HG03039 (cell line): Measurements from ENCODE around the gene CACNB2.

ENCODE experiments used
- ATAC-seq: cut with Tn5 transposase; IDR thresholded peaks from one replicate; pipeline ENCODE4 v1.9.1; 2021; ENCODE audit warnings: mild to moderate bottlenecking, moderate library complexity; ENCODE audit not compliant: unreplicated experiment

CACNB2 gene

DNA sequence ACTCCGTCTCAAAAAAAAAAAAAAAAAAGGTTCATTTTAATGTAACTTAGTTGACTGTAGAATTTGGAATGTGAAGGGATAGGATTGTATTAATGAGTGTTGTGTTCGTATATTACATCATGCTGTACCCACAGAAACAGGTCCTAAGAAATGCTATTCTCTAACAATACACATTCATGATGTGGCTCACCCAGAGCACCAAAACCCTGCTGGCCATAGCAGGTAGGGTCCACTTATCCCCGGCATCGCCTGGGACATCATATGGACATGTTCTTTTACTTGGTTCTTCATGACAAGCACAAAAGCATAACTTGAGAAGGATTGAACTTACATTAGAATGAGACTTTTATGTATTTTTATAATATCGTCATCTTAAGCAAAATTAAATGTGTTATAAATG lies 241.5 kb downstream of the CACNB2 start:
- ATAC-seq = no peak

DNA sequence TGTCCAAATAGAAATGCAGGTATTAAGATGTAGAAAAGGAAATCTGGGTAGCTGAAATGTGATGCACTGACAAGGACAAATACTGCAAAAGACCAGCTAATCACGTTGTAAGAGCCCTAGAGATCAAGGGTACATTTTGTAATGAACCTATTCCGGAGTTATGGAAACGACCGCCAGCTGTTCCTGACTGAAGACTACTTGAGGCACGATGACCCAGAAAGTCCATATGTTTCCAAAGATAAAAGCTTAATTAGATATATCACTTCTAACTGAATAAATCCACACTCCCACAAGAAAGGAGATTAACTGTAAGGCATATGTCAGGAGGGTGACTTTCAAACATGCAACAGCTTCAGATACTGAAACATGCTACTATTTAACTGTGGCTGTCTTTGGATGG lies 257.7 kb downstream of the CACNB2 start:
- no peak for ATAC-seq

DNA sequence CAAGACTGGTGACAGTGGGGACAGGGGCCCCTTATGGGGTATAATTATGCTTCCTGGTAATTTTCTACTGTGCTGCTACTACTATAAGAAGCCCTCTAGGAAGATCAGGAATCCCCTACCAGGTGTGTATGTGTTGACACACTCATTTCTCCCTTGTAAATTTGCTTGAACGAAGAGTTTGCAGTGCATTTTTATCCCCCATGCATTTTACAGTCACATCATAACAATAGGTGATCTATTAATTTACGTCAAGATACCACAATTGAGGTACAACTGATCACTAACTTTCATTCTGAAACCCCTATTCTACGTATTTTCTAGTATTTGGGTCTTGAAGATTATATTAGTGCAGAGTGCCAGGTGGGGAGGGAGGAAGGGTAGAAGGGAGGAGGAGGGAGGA lies 258.9 kb downstream of the CACNB2 start:
- no peak for ATAC-seq

DNA sequence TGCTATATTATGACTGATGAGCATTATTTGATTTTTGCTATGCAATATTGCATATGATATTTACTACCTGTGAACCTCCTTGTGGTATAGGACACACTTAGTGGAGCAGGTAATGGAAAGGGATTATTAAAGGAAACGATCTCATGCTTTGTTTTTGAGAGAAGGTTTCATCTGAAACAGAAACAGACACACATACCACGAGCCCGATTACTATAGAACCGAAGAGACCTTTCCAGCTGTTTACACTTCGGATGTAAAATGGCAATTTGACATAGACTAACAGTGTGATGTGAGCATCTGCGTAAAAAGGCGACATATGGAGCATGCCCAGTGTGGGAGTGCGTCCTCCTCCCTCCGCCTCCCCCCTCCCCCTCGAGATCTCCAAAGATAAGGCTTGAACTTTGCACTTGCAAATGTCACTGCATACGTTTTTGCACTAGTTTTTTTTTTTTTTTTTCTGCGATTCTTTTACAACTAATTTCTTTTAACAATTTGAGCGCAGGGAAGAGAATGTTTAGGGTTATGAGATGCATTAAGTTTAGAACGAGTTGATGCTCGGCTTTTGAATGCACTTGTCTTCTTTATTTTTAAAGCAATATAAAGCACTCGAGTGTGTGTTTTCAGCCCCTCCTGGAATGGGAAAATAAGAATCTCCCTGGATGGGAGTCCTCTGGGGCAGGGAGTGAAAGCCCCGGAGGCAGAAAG lies 260.1 kb downstream of the CACNB2 start:
- no peak for ATAC-seq

DNA sequence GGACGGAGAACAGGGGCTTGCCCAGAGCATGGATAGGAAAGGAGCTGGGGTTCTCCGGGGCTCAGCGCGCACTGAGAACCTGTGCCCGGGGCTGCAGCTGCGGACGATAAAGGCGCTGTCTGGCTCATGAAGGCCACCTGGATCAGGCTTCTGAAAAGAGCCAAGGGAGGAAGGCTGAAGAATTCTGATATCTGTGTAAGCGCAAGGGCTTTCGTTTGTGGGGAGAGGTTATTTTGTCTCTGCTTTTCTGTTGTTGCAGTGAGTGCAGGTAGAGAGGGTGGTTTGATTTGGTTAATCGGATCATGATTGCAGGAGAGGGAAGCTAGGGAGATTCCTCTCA lies 260.7 kb downstream of the CACNB2 start:
- ATAC-seq = no peak

DNA sequence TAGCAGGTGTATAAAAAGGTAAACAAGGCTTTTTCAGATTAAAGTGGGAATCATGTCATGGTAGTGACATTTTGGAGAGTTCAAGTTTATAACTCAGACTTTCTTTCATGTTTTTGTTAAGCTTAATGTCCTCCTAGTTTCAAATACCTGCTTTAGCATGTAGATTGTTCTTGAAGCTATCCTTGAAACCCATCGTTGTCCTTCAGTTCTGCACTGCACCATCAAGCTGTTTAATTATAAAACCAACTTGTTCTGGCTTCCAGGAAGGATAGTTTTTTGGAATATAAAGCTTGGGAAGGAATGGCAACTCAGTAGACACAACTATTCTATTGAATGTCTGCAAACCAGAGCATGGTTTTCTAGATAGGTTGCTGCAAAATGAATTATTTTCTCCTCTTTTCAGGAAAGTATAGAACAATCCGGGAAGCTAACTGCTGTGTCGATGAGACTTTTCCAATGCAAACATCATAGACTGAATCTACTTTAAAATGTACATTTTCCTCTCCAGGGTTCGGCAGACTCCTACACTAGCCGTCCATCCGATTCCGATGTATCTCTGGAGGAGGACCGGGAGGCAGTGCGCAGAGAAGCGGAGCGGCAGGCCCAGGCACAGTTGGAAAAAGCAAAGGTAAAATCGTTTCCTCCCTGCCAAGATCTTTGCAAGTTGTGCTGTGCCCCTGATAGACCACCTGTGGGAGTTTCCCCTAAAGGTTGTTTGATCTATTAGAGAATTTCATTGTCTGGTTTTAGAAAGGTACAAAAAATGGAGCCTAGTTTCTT lies 261.4 kb downstream of the CACNB2 start:
- ATAC-seq = no peak

DNA sequence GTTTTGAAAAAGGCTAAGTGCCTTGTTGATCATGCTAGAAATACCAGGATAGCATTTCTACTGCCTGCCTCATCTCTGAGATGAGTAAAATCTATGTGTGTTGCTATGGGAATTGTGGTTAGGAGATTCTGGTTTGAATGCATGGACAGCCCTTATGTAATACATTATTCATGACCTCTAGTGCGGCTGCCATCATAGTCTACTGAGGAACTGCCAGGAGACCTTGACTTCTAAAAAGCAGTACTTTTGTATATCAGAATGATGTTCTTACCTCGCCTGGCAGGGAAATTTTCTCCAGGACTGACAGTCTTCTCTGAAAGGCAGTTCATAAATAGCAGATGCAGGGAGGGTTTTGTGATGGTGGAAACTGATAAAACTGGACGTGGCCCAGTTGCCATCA lies 262.6 kb downstream of the CACNB2 start:
- no peak for ATAC-seq

DNA sequence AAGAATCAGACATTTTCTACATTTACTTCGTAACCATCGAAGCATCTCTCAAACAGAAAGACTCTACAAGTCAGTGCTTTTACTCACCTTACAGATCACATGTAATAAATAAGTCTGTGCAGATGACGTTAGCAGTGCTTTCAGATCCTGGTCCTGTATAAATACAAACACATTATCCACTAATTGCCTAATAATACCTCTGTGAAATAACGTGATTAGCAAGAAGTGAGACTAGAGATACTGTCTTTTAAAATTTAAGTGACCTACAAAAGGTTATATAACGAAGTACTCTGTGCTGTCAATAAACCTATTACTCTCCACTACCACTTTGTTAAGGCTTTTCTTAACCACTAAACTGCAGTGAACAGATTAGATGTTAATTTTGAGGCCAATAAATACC lies 264.3 kb downstream of the CACNB2 start:
- no peak for ATAC-seq

DNA sequence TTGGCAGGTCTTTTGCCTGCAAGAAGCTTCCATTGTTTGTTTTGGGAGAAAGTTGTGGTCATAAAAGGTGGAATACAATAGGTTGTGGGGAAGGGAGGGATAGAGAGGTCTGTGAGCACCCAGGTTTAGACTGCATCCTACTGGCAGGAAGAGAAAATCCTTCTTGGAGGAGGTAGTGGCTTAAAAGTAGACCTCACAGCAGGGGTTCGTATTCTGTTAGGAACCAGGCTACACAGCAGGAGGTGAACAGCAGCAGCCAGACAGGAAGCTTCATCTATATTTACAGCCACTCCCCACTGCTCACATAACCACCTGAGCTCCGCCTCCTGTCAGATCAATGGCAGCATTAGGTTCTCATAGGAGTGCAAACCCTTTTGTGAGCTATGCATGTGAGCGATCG lies 265.9 kb downstream of the CACNB2 start:
- ATAC-seq = no peak

DNA sequence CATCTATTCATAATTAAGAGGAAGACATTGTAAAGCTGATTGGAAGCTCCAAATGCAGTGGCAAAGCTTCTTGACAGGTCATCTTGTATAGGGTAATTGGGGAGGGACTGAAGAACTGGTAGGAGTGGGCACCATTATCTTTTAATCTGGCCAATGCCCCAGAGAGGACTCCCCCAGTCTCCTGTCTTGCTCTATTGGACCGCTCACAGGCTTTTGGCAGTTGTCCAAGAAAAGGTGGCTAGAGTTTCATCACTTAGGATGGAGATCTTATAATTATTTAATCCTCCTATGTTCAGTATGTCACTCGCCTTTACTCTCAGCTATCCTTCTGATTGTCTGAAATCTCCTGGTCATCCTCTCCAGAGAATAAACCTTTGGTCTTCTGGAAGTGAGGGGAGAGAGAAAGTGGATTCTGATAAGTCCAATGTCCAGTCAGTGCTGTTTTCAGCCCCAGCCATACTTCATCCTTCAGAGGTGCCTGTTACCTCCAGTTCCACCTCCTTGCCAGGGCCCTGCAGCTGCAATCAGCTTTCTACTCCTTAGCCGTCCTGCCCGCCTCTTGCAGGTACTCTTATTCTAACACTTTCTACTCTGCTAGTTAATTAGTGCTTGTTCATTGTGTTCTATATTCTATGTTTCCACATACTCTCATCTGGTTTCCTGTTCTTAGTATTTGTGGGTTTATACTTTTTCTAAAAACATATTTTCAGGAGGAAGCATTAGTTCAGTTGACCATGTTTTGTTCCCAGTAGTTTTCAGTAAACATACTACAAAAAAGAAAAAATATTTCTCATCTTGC lies 269.6 kb downstream of the CACNB2 start:
- ATAC-seq = no peak

DNA sequence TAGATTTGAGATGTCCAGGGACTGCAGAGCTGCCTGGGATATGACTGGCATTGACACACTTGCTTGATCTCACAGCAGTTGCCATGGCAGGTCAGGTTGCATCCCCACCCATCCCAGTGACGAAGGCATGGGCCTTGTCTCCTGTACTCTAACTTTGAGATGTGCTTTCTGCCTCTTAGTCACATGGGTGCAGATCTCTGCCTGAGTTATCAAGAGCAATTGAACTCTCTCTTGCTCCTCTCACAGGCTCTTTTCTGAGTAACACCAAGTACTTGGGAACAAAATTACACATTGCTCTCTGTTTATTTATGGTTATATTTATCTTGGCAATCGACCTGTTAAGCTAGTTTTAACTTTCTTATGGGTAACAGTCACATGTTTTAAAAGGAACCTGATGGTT lies 273.8 kb downstream of the CACNB2 start:
- no peak for ATAC-seq

DNA sequence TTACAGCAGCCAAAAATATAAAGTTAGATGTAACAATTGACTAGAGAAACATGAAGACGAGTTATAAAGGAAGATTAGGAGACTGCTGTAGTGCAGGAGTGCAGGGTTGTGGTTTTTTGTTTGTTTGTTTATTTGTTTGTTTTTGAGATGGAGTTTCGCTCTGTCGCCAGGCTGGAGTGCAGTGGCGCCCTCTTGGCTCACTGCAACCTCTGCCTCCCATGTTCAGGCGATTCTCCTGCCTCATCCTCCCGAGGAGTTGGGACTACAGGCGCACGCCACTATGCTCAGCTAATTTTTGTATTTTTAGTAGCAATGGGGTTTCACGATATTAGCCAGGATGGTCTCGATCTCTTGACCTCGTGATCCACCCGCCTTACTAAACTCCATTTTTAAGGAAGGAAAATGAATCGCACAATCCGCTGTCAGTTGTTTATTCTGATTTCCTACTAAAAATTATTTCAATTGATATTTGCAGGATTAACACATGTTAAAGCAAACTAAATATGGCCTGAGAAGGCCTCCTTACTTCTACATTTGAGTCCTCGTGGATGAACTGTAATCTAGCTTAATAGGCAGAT lies 277.8 kb downstream of the CACNB2 start:
- no peak for ATAC-seq

DNA sequence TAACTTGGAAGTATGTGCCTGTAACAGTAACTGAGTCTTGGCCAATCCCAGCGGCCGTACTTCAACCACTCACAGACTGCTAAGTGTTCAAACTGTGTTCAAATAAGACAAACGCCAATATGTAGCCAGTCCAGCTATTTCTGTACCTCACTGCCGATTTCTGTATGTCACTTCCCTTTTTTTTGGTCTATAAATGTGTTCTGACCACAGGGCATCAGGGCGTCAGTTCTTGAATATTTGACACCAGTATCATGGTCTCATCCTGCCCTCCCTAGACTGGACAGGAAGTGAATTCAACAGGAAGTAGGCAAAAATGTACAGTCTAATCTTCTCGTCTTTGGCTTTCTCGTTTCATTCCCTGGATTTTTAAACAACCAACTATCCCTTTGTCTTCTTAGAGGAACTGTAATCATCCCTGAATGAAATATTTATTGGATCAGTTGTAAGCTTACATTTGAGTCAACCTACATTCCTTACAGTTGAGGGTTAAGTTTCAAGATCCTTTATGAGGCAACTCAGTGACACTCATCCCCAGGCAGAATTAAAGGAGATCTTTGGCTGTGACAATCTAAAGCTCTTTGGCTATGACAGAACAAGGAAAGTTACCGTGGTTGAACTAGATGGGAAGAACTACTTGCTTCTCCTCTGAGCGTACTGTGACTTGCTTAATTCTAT lies 278.5 kb downstream of the CACNB2 start:
- ATAC-seq = no peak

DNA sequence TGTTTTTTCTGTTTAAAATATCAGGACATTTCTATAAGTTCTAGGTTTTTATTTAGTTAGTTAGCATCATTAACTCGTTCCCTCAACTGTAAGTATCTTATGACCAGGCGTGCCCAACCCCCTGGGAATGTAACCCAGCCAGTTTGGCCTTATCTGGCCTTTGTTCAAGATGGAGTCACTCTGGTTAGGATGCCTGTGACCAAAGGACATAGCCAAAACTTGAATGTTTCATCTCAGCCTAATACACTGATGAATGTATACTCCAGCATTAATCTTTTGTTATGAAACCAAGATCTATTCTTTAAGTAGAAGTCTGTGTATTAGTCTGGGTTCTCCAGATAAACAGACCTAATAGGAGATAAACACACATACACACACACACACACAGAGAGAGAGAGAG lies 279.7 kb downstream of the CACNB2 start:
- ATAC-seq = no peak

DNA sequence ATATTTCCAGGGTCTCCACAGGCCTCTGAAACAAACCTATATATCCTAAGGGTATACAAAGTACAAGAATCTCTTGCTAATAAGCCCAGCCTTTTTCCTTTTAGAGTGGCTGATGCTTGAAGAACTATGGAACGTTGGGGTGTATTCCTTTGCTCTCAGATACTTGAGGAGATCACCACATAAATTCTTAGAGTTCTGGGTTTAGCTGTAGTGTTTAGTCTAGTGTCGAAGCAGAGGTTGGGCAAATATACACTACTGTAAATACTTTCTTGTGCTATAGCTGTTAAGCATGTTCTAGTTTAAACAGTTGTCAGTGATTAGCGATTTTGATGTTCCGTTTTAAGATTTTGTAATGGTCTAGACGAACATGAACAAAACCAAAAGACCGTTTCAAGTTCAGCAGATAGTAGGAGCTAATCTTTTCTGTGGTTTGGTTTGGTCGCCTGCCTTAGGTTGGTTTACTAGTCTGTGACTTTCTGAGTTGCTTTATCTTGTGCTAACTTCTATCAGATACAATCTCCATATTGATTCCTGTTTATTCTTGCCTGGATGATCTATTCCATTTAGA lies 281.6 kb downstream of the CACNB2 start:
- ATAC-seq = no peak

DNA sequence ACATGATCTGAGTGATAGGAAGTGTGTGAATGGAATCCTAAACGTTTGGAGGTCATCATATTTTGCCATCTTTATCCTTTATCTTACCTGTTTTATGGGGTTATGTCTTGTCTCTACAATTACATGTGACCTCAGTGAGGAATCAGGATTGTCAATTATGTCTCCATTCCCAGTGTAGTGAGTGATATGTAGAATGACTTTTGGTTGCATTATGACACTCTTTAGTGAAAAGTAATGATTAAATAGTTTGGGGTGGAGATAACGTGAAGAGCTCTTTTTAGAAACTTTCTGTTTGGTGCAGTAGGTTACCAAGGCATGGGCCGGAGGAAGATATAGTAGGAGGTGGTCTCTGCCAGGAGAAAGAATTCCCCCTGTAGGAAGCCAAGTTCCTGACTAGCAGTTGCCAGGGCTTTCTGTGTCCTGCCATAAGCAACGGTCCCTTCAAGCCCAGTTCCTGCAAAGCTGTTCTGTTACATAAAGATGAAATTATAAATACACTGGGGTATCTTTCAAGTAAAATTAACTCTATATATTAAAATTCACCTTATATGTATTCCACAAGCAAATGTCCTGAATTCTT lies 282.9 kb downstream of the CACNB2 start:
- no peak for ATAC-seq

DNA sequence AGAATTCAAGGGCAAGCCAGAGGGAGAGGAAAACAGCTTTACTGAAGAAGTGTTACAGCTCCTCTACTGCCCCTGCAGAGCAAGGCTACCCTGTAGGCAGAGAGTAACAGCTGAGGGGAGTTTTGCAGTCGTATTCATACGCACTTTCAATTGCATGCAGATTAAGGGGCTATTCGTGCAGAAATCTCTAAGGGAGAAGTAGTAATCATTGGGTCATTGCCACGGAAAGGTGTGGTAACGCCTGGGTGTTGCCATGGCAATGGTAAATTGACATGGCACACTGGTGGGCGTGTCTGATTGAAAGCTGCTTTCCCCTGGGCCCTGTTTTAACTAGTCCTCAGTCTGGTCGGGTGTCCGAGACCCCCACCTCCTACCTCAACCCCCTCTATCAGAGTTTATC lies 284.0 kb downstream of the CACNB2 start:
- no peak for ATAC-seq

DNA sequence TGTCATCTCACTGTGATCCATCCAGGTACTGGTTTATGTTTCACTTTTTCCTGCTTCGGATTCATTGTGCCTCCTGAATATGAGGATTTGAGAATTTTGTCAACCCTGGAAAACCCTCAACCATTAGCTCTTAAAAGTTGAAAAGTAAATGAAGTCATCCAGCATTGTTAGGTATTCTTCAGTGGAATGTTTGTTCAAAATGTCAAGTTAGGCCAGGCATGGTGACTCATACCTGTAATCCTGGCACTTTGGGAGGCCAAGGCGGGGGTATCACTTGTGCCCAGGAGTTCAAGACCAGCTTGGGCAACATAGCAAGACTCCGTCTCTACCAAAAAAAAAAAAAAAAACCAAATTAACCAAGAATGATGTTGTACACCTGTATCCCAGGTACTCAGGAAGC lies 289.1 kb downstream of the CACNB2 start:
- no peak for ATAC-seq

DNA sequence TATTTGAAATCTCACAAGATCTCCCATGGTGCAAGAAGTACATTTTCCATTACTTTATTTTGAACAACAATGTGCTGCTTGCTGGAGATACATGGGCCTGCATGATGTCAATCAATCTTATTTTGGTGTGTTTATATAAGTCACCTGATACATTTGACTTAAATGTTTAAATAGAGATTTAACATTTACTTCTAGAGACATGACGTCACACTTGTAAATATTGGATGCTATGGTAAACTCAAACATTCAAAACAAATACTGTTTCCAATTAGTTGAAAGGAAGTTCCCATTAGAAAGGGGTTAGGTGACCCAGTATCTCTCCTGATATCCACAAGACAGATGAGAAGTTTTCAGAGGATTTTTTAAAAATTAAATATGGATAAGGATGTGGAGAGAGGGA lies 296.7 kb downstream of the CACNB2 start:
- no peak for ATAC-seq

DNA sequence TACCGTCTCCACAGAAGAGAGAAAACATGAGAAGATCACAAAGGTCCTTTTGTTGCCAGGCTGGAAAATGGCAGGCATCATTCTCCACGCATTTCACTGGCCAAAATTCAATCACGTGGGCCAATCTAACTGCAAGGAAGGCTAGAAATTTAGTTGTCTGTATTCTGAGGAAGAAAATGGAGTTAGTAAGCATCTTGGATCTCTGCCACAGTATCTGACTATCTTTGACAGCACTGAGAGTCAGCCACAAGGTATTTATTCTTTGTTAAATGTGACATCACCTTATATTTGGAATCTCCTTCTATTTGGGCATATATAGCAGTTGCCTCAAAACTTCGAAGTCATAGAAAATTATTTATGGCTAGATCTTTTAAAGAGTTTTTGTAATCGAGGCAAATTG lies 297.3 kb downstream of the CACNB2 start:
- ATAC-seq = no peak
